A673 (cell line): ENCODE measurements around the gene SIMC1. TPM values are rescaled to one million over a fixed set of nuclear protein-coding genes. Genes with fewer than 3 reads are reported as not detected.
"Not testable (repeated sequence)": the region's sequence is repeated elsewhere in the genome, so short reads cannot be mapped to it uniquely, and the experiment has no call there.

Experiments
- BruUV-seq: library from RNA; stranded (reverse); fragments of 400-500 nt; replicated peaks from 2 replicates; lab custom pipeline; 2021; lab: Mats Ljungman, UMichigan
- CTCF ChIA-PET: fragments of 300-600 bp; sonication (Branson Sonifier 250); formaldehyde crosslinking; loops from one replicate; lab custom pipeline; 2022; ENCODE audit warnings: antibody characterized with exemption; lab: Charles Lee
- POLR2A ChIA-PET: fragments of 300-600 bp; sonication (Branson Sonifier 250); formaldehyde crosslinking; loops from one replicate; lab custom pipeline; 2022; ENCODE audit warnings: antibody characterized with exemption; ENCODE audit not compliant: low non-redundant PET; lab: Charles Lee
- DNase-seq: peaks from one replicate; pipeline ENCODE4 v3.0.0-alpha.2; 2015; ENCODE audit warnings: low spot score
- H3K27ac ChIP-seq: fragments of 200-600 bp; sonication (generic); 2 replicates; pipeline ENCODE4 v1.5.1; 2016; ENCODE audit warnings: mixed run types, low read depth, mild to moderate bottlenecking, mixed read lengths, antibody characterized with exemption, low read length; ENCODE audit not compliant: poor library complexity, severe bottlenecking
- H3K27me3 ChIP-seq: fragments of 200-600 bp; sonication (generic); replicated peaks from 2 replicates; pipeline ENCODE4 v1.6.1; 2017; ENCODE audit warnings: mixed run types, low read depth, mild to moderate bottlenecking, mixed read lengths, antibody characterized with exemption, low read length; ENCODE audit not compliant: insufficient read depth, poor library complexity
- H3K36me3 ChIP-seq: fragments of 200-600 bp; sonication (generic); 2 replicates; pipeline ENCODE4 v1.6.1; 2016; ENCODE audit warnings: mixed run types, mild to moderate bottlenecking, mixed read lengths, antibody characterized with exemption, low read length; ENCODE audit not compliant: insufficient read depth, poor library complexity, severe bottlenecking
- H3K4me1 ChIP-seq: fragments of 200-600 bp; sonication (generic); 2 replicates; pipeline ENCODE4 v1.6.1; 2017; ENCODE audit warnings: mixed run types, mild to moderate bottlenecking, mixed read lengths, antibody characterized with exemption, low read length; ENCODE audit not compliant: insufficient read depth, poor library complexity, severe bottlenecking
- H3K4me3 ChIP-seq: fragments of 200-600 bp; sonication (generic); 2 replicates; pipeline ENCODE4 v1.5.1; 2016; ENCODE audit warnings: low read depth, mixed run types, mild to moderate bottlenecking, mixed read lengths, low read length; ENCODE audit not compliant: poor library complexity, severe bottlenecking
- H3K9me3 ChIP-seq: fragments of 200-600 bp; sonication (generic); 2 replicates; pipeline ENCODE4 v1.6.1; 2016; ENCODE audit warnings: mixed run types, low read depth, mild to moderate bottlenecking, mixed read lengths, antibody characterized with exemption, low read length; ENCODE audit not compliant: poor library complexity, severe bottlenecking
- CTCF ChIP-seq: fragments of 300-800, 200-600 bp; sonication (generic); conservative IDR thresholded peaks from 2 replicates; pipeline ENCODE4 v1.5.1; 2017; ENCODE audit warnings: low read depth, mild to moderate bottlenecking, antibody characterized with exemption, low read length, moderate library complexity, mixed read lengths
- EZH2 ChIP-seq: fragments of 200-600 bp; sonication (generic); IDR thresholded peaks from 2 replicates; pipeline ENCODE4 v1.6.1; 2017; ENCODE audit warnings: borderline replicate concordance, low read depth, mild to moderate bottlenecking, mixed read lengths, antibody characterized with exemption, low read length; ENCODE audit not compliant: poor library complexity, severe bottlenecking
- intact Hi-C: fragments of 100-400 bp; cut with micrococcal nuclease; formaldehyde crosslinking; loops from one replicate; pipeline ENCODE4 v1.10.0; 2022; ENCODE audit not compliant: unreplicated experiment
- total RNA-seq: library from RNA; stranded (reverse); gene quantifications from 2 replicates; pipeline ENCODE4 v1.2.3, GENCODE V29; 2021

Gene SIMC1
- total RNA-seq, 1 experiment from 2014 or later, result 26.6 TPM

GRCh38 chr5:176201811-176202210, 36.4 kb upstream of the SIMC1 start:
- Histone ChIP-seq H3K4me1 (no peaks in the 10 kb centered on the region), H3K9me3 (no peaks in the 10 kb centered on the region), H3K4me3 (no peak overlapping the region), H3K27me3 (peaks cover 20% of the 10 kb centered on the region), H3K27ac (no peak overlapping the region), H3K36me3 (no peaks in the 10 kb centered on the region)
- TF ChIP-seq CTCF (no peak), EZH2 (no peak)
- ChIA-PET CTCF (no interaction called here), POLR2A (no interaction called here)
- no peak for DNase-seq
- no TSS peak for BruUV-seq
- intact Hi-C loops, result no loop called here

GRCh38 chr5:176203086-176203485, 35.1 kb upstream of the SIMC1 start:
- H3K27me3 ChIP-seq, result peaks cover 20% of the 10 kb centered on the region
- H3K9me3 ChIP-seq, result no peaks in the 10 kb centered on the region
- H3K36me3 ChIP-seq, result no peaks in the 10 kb centered on the region
- no peak for DNase-seq
- CTCF ChIA-PET, result no interaction called here
- no peak overlapping the region for H3K4me3 ChIP-seq
- intact Hi-C loops, result no loop called here
- H3K4me1 ChIP-seq, result no peaks in the 10 kb centered on the region
- no peak overlapping the region for H3K27ac ChIP-seq
- no TSS peak for BruUV-seq
- POLR2A ChIA-PET, result no interaction called here
- TF ChIP-seq EZH2 (no peak), CTCF (no peak)

- H3K4me3 ChIP-seq, H3K9me3 ChIP-seq, DNase-seq, POLR2A ChIA-PET, H3K36me3 ChIP-seq, BruUV-seq, intact Hi-C loops, CTCF ChIA-PET, H3K27ac ChIP-seq, H3K4me1 ChIP-seq: not testable (repeated sequence)
- peaks cover 20% of the 10 kb centered on the region for H3K27me3 ChIP-seq
Observed at GRCh38 chr5:176203535-176203934, 34.7 kb upstream of the SIMC1 start.

GRCh38 chr5:176214466-176215021, 23.7 kb upstream of the SIMC1 start:
- H3K4me1 ChIP-seq, intact Hi-C loops, POLR2A ChIA-PET, H3K4me3 ChIP-seq, CTCF ChIA-PET, H3K27me3 ChIP-seq, H3K9me3 ChIP-seq, BruUV-seq, H3K36me3 ChIP-seq, DNase-seq, H3K27ac ChIP-seq: not testable (repeated sequence)

- POLR2A ChIA-PET, H3K27me3 ChIP-seq, H3K36me3 ChIP-seq, intact Hi-C loops, H3K4me1 ChIP-seq, DNase-seq, H3K4me3 ChIP-seq, H3K9me3 ChIP-seq, H3K27ac ChIP-seq, BruUV-seq, CTCF ChIA-PET: not testable (repeated sequence)
Observed at GRCh38 chr5:176216393-176216916, 21.8 kb upstream of the SIMC1 start.

- H3K27me3 ChIP-seq, H3K4me1 ChIP-seq, POLR2A ChIA-PET, BruUV-seq, intact Hi-C loops, DNase-seq, H3K27ac ChIP-seq, H3K4me3 ChIP-seq, CTCF ChIA-PET, H3K36me3 ChIP-seq, H3K9me3 ChIP-seq: not testable (repeated sequence)
Observed at GRCh38 chr5:176217188-176217729, 21.0 kb upstream of the SIMC1 start.
